GM12874 (cell line): ENCODE measurements around the gene C18orf63.

ENCODE experiments used
- TF ChIP-seq, protein P1 (sequence below): IDR thresholded peaks from 2 replicates; pipeline ENCODE4 v1.5.1; 2011; ENCODE audit warnings: low read depth, mild to moderate bottlenecking, control low read depth, low read length, moderate library complexity; ENCODE audit not compliant: insufficient read depth

The C18orf63 gene

GRCh38 chr18:74395648-74396154 lies 80.1 kb downstream of the C18orf63 start:
- TF ChIP-seq, protein P1, sequence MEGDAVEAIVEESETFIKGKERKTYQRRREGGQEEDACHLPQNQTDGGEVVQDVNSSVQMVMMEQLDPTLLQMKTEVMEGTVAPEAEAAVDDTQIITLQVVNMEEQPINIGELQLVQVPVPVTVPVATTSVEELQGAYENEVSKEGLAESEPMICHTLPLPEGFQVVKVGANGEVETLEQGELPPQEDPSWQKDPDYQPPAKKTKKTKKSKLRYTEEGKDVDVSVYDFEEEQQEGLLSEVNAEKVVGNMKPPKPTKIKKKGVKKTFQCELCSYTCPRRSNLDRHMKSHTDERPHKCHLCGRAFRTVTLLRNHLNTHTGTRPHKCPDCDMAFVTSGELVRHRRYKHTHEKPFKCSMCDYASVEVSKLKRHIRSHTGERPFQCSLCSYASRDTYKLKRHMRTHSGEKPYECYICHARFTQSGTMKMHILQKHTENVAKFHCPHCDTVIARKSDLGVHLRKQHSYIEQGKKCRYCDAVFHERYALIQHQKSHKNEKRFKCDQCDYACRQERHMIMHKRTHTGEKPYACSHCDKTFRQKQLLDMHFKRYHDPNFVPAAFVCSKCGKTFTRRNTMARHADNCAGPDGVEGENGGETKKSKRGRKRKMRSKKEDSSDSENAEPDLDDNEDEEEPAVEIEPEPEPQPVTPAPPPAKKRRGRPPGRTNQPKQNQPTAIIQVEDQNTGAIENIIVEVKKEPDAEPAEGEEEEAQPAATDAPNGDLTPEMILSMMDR: no peak

DNA sequence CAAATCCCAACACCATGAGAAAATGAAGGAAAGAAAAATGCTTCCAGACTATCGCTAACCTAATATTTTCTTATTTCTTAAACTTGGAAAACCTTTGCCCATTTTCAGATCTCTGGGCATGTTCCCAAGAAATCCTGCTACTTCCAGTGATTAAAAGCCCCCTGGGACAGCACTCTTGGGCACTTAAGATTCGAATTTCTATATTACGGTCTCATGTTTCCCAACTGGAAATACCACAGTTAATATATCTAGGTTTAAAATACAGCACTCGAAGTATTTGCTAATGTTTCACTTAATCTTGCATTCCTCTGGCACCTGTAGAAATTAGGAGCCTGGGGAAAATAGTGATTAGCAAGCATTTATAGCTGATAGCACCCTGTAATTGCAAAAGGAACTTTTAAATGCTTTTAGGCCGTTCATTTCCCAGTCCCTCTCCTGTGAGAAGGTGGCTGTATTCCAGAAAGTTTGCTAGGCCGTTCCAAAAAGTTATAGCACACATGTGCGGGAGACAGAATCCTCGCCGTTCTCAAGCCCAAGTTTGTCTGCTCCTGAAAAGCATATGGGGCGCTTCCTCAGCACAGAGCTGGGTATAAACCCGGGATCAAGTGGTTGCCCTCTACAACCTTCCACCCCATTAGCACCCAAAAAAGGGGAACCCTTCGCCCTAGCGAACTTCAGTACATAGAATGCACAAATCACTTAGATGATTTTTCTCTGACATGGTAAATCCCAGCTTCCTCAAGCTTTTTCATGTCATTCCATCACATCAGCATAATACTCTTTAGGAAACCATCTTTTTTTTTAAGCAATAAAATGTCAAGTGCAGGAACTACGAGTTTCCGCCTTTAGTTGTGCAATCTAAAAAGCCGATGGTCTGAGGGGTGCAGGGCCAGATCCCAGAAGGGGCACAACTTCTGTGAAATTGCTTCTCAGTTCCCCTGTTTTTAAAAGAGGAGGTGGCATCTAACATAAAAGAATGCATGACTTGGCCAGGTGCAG lies 80.8 kb downstream of the C18orf63 start:
- TF ChIP-seq, protein P1: no peak

GRCh38 chr18:74397572-74397971 lies 81.9 kb downstream of the C18orf63 start:
- TF ChIP-seq, protein P1: no peak

- TF ChIP-seq, protein P1: no peak
Observed at GRCh38 chr18:74399091-74399887, 83.7 kb downstream of the C18orf63 start.

DNA sequence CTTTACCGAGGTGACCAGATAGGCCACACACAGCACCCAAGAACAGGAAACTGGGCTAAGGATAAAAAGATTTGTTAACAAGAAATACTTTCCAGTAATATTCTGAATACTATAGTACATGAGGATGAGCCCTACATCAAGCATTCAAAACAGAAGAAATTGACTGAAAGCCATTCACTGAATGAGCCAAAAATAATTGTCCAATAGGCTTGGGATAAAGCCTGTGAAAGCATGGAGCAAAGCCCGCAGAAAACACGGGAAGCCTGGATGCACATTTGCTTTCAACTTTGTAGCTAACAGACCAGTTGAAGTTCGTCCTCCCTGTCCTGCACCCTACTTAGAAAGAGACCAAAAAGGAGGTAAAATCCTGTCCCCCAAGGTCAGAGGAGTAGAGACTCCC lies 85.2 kb downstream of the C18orf63 start:
- TF ChIP-seq, protein P1: no peak

DNA sequence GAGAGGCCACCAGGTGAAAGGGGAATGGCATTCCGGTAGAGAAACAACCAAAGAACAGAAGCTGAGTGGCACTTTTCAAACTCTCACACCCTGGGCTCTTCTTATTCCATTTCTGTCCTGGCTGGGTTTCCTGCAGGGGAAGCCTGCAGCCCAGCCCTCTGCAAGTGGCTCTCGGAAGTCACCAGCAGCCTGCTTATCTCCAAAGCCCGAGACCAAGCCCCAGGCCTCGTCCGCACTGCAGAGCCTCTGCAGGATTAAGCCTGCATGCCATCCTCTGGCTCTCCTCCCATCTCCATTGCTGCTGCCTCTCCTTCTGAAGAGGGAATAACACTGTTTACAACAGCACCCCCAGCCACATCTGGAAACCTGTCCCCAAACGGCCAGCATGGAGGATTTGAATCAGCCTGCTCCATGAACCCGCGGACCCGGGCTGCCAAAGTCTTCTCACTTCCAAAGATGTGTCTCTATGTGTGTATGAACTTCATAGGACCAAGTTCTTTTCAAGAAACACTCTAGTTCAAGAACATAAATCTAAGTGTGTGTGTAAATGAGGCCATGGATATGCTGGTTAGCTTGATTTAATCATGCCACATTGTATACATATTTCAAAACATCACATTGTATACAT lies 87.3 kb downstream of the C18orf63 start:
- TF ChIP-seq, protein P1: no peak
